HG02870 (cell line): ENCODE data around the gene DDIT4L.
A peak's percentile ranks its signal among the peaks of the same experiment; 100 is the strongest.
"Not testable (repeated sequence)": the region's sequence is repeated elsewhere in the genome, so short reads cannot be mapped to it uniquely, and the experiment has no call there.

Experiments used
- ATAC-seq: cut with Tn5 transposase; IDR thresholded peaks from one replicate; pipeline ENCODE4 v1.9.1; 2021; ENCODE audit warnings: mild to moderate bottlenecking, moderate library complexity; ENCODE audit not compliant: unreplicated experiment

DDIT4L gene, protein sequence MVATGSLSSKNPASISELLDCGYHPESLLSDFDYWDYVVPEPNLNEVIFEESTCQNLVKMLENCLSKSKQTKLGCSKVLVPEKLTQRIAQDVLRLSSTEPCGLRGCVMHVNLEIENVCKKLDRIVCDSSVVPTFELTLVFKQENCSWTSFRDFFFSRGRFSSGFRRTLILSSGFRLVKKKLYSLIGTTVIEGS

DNA sequence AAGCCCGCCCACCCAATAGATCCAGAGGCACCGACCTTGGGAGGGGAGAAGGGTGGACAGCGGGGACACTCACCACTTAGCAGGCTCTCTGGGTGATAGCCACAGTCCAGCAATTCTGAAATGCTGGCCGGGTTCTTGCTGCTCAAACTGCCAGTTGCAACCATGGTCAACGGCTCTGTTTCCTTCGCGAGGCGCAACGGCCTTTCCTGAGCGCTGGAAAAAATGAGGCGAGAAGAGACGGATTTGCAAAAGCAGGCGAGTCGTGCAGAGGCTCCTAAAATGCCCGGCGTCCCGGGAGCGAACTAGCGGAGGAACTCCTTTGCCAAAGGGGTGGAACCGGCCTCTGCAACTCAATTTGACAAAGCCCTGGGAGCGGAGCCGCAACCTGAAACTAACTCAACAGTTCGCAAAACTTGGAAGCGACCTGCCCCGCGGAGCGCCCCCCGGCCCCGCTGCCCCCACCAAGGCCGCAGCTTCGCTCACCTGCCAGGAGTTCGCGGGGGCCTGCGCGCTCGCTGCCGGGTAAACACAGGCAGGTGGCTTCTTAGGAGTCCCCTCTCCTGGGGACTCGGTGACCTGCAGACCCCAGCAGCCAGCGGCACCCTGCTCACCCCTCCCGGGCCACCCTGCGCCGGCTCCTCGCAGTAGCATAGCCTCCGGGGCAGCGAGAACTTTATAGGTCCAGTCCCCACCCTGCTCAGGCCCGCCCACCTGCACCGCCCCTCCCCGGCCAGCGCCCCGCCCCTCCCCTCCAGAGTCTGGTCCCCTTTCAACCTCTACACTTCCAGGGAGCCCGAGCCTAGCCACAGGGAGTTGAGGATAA lies at the start of gene DDIT4L:
Gene DDIT4L (minus strand): TSS at position 649 of the 823 bp plus-strand sequence. CDS start 485 bp downstream, at position 164.
- ATAC-seq: no peak

DNA sequence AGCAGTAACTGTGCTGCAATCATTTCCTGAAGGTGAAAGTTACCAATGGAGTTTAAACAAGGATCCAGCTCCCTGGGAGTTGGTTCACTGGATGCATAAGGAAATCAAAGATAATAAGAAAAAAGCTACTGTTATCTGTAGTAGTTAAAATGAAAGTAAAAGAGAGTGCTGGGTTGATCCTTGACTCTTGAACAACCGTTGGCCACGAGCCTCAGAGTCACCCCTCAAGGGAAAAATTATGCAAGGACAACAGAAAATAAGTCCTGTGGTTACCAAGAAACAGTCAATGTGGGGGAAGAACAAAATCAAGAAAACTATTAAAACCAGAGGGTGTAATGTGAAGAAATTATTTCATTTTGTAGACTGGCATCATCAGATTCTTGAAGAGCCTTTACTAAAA lies 49.7 kb upstream of the DDIT4L start:
- no peak for ATAC-seq

DNA sequence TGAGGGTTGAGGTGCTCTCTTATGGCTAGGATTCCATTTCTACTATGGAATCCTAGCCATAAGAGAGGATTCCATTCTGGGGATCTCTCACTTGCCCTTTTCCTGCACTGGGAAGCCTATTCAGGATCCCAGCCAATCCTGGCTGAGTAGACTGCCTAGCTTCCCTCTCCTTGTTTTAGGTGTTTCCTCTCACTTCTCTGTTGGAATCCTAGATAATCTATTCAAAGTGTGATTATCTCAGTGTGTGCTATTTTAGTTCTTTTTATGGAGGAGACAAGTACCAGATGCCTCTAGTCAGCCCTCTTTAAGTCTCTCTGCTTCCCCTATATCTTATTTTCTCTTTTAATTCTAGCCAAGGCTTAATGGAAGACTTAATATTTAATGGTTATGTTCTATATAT lies 34.5 kb upstream of the DDIT4L start:
- ATAC-seq: no peak

DNA sequence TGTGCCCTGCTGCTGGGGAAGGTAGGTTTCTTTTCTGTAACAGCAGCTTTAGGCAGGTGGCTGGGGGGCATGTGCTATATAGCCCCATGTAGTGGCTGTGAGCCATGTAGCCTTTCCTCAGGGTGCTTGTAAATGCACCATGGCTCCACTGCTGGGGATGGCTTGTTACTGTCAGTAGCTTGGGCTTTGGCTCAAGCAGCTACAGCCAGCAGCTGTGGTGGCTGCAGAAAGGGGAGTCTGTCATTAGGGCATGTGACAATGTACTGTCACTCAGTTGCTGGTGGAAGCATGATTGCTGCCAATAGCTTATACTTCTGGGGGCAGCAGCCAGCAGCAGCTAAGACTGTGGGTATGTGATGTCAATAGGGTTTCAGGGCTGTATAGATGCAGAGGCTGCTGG lies 33.9 kb upstream of the DDIT4L start:
- ATAC-seq: no peak

DNA sequence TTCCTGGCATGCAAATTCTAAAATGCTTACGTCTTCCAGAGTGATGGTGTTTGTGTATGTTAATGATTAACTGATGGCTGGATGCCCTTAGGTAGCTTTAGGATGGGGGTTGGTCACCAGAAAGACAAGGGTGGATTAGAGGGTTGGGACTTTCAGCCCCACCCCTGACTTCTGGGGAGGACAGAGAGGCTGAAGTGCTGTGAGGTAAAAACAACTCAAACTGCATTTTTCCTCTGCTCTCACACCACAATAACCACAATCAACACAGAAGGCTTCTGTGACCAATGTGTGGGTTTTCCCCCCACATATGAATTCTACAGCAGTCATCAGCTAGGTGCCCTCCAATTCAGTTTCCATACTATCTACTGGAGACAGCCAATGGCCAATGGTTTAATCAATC lies 18.7 kb upstream of the DDIT4L start:
- peak; percentile 85 for ATAC-seq

DNA sequence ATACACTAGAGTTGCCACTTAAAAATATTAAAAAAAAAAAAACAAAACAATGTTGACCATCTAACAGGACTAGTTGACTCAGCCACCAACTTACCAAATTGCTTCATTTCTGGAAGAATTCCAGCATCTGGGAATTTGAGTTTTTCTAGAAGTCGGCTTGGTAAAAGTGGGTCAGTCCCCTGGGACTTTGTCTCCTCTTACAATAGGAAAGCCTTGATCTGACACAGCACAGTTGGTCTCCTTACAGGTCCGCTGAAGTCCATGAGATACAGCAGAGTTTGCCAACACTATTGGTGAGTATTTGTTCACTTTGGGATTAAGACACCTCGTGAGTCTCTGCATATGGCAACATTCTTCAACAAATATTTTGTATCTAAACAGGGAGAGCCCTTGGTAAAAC lies 18.2 kb upstream of the DDIT4L start:
- ATAC-seq: peak; percentile 4

DNA sequence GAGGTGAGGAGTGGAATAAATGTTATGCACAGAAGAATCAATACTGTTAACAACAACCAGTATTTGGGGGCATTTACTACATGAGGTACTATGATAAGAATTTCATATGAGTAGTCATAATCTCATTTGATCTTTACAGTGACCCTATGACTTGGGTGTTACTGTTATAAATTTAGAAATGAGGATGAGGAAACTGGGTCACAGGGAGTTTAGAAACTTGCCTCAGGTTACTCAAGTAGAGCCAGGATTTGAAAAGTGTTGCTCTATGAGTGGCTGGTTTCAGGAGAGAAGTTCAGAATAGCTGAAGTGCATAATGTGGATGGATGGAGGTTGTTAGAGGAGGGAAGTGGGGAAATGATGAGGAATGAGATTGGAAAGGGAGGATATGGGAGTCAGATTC lies 16.6 kb upstream of the DDIT4L start:
- ATAC-seq: no peak

DNA sequence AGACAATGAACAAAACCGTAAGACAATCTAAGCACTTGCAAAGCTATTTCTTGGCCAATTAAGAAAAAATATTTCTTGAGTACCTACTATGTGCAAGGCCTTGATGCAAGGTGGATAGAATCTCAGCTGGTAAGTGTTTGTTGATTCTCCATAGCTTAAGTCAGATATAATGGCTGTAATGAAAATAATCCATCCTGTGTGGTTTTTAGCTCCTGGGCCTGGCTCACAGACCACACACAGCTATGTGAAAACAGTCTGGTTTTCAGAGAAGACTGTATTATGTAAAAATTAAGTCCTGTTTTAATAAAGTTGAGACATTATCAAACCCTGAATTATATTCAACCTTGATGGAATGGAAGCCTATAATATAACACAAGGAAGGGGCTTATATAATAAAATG lies 7.8 kb upstream of the DDIT4L start:
- ATAC-seq: no peak

DNA sequence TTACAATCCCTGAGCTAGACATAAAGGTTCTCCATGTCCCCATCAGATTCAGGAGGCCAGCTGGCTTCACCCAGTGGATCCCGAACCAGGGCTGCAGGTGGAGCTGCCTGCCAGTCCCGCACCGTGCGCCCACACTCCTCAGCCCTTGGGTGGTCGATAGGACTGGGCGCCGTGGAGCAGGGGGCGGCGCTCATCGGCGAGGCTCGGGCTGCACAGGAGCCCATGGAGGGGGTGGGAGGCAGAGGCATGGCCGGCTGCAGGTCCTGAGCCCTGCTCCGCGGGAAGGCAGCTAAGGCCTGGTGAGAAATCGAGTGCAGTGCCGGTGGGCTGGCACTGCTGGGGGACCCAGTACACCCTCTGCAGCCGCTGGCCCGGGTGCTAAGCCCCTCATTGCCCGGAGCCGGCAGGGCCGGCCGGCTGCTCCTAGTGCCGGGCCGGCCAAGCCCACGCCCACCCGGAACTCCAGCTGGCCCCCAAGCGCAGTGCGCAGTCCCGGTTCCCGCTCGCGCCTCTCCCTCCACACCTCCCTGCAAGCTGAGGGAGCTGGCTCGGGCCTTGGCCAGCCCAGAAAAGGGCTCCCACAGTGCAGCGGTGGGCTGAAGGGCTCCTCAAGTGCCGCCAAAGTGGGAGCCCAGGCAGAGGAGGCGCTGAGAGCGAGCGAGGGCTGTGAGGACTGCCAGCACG lies 6.3 kb upstream of the DDIT4L start:
- ATAC-seq: not testable (repeated sequence)

DNA sequence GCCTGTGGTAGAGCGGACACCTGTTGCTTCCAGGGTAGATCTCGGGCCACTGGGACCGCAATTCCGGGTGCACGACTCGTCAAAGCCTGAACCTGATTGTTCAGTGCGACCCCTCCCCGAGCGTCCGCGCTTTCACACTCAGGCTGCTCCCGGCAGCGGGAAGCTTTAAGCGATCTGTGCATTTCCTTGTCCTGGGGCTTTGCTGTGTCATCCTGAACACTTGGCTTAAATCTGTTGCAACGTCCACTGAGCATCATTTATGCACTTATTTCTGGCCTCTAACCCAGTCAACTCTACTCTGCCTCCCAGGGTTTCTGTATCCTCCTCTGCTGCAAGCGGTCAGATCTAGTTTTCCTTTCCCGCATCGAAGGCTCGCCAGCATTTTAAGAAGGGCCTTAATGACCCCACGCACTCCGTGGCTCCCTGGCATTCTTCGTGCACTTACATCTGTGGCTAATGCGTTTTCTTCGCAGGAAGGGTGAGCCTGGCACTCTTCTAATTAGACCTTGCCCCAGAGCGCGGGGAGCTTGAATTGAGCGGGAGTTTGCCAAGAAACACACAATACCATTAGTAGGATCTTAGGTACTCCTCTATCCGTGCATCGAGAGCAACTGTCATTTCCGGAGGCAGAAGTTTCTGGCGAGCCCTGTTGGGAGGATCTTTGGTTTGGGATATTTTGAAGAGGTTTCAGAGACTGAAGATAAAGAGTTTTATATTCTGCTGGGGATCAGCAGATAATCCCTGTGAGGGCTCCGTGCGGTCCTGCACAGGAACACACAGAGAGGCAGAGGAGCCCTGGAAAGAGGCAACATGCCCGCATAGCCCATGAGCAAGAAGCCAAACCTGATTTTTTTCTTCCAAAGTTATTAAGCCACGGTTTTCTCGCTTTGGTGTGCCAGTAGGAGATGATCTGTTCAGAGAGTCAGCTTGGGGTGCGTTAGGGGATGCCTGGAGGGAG lies 654 bp upstream of the DDIT4L start:
- no peak for ATAC-seq

DNA sequence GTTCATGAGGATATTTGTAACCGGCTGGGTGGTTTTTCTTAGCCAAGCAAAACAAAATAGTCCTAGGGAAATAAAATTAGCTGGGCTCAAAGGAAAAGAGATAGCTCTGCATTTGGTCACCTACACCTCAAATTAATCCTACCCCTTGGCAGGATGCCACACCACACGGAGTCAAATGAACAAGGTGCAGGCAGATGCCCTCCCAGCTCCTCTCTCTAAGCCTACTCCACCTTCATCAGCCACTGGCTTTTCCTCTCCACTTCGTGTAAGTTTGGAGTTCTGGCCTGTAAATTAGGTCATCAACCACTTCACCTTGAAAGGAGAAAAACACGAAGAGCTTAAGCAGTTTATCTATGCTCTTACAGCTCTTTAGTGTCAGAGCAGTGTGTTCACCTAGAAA lies 1.4 kb downstream of the DDIT4L start:
- no peak for ATAC-seq

DNA sequence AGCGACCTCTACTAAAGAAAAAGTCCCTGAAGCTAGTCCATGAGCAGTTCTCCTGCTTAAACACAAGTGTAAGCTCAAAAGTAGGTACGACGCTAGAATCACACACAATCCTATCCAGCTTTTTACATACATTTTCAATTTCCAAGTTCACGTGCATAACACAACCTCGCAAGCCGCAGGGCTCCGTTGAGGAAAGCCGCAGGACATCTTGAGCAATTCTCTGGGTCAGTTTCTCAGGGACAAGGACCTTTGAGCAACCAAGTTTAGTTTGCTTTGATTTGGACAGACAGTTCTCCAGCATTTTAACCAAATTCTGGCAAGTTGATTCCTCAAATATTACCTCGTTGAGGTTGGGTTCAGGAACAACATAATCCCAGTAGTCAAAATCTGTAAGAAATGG lies 2.5 kb downstream of the DDIT4L start:
- no peak for ATAC-seq

DNA sequence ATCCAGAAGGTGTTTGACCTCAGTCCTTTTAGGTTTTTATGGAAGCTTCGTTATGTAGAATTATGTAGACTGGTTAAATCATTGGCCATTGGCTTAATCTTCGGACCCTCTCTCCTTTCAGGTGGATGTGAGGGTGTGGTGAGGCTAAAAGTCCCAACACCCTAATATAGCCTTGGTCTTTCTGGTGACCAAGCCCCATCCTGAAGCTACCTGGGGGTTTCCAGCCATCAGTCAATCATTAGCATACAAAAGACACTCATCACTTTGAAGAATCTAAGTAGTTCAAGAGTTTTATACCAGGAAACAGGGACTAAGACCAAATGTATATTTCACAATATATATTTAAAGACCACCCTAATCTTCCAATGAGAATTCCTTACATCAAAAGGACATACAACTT lies 5.5 kb downstream of the DDIT4L start:
- no peak for ATAC-seq

DNA sequence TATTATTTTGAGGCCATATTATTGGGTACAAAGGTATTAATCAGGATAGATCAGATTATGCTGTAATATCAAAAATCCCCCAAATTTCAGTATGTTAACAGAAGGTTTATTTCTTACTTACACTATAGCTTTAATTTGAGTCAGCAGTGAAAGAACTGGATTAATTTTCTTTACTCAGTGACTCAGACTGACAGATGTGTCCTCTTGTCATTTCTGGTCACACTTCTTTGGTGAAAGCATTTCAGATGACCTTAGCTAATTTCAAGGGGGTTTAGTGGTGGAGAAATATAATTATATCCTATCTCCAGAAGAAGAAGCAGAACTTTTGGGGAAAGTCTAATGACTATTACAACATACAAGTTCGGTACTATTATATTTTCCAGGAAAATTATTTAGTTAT lies 12.4 kb downstream of the DDIT4L start:
- no peak for ATAC-seq

DNA sequence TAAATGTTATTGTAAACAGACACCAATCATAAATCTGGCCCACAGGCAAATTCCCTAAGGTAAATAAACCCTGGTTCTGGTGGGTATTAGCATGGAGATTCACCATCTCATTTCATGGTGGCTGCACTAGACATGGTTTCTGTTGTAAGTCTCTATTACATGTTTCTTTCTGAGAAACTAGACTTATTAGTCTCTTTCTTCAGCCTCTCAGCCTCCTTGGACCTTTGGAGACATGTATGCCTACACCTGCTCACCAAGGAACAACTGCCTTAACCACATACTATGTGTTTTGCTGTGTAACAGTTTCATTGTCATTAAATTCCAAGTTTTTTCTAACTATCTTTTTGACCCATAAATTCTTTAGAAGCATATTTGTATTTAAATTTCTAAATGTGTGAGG lies 13.1 kb downstream of the DDIT4L start:
- no peak for ATAC-seq

DNA sequence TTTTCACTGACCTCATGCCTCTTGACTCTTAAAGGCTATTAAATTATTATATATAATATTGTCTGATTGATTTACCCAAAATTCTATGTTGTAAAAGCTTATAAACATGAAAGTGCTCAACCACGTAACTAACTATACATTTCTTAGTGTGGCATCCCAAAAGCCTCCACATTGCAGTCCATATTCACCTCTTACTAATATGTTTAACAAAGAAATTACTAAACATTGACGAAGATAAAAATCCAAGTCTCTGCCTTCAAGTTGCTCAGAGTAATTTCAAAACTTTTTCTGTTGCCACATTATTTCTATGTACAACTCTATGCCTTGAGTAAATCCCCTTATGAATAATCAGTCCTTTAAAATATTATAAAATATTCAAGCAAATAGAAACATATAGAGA lies 14.4 kb downstream of the DDIT4L start:
- ATAC-seq: no peak

DNA sequence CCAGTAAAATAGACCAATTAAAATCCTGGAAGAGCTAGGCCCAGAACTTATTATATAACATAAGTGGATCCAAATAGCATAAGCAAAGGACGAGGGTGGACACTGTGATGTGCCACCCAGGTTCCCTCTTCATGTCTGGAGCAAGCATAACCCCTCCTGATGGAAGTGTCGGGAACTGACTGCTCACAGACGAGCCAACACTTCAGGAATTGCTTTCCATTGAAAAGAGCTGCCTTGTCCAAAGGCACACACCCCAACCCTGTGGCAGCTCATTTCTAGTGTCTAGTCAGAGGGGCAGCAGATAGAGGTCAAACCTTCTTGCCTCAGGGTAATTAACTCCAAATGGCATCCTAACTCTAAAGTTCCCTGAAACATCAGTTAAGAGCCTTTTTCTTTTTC lies 15.3 kb downstream of the DDIT4L start:
- ATAC-seq: no peak

DNA sequence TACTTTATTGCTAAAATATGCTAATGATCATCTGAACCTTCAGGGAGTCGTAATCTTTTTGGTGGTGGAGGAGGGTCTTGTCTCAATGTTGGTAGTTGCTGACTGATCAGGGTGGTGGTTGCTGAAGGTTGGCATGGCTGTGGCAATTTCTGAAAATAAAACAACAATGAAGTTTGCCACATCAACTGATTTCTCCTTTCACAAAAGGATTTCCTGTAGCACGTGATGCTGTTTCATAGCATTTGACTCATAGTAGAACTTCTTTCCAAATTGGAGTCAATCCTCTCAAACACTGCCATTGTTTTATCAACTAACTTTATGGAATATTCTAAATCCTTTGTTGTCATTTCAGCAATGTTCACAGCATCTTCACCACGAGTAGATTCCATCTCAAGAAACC lies 19.3 kb downstream of the DDIT4L start:
- no peak for ATAC-seq

DNA sequence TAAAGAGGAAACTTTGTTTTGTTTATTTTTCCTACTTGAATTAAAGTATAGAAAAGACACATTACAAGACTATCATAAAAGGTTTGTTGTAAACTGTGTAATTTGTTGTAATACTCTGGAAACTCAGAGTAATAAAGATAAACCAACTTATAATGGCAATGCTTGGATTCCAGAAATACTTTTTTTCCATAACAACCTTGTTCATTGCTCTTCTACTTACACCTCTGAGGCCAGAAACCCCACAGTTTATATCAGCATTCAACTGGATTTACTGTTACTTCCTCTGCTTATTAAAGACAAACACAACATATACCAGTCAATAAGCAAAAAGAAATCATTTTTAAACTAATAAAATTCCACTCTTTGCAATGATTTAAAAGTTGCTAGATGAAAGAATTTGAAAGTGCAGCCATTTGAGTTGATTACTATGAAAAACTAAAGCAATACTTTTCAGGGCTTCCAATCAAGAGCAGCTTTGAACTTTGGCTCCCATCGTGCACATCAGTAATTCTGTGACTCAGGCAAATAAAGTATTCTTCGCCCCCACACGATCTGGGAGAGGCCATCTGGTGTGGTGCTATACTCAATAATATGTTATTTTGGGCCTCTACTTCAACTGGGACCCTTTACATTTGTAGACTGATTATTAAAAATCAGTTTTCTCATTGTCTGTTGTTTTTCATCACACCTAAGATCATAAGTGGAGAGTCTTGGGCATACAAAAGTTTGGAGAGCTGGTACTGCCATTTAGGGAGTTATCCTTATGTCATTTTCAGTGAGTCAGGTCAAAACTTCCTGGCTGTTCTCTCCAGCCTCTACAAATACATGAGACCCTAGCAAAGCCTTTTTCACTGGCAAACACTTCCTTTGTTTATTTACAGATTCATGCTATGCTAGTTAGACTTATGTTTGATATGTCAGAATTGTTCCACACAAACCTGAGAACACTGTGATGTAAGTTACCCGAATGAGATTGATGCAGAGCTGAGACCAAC lies 20.5 kb downstream of the DDIT4L start:
- no peak for ATAC-seq

DNA sequence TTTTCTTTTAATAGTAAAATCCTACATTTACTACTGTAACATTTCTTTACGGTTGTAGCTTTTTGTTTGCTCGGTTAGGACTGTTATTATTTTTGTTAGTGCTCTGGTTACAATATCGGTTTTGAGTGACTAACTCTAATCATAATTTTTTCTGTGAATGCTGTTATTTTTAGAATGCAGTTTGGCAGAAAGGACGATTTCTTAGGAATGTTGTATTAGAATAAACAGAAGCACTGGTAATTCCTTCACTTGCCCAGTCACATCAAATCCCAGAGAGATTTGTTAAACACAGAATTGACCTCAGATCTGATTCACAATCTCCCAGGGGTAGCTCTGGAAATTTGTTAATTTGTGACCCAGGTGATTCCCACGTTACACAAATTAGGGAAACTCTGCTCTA lies 21.7 kb downstream of the DDIT4L start:
- no peak for ATAC-seq
